ENCODE data around the gene CKS2.
A peak's percentile ranks its signal among the peaks of the same experiment; 100 is the strongest.
"Not testable (repeated sequence)": the region's sequence is repeated elsewhere in the genome, so short reads cannot be mapped to it uniquely, and the experiment has no call there.

The CKS2 gene

GRCh38 chr9:89317282-89317681 is 6.3 kb downstream of the CKS2 start:
- Histone ChIP-seq H3K9me3 (no peaks in the 10 kb centered on the region), H3K4me3 (no peak overlapping the region; the same call in 1 of the 2 replicates), H3K36me3 (replicated peaks) (peaks cover 60% of the 10 kb centered on the region), H3K4me1 (peaks cover 41% of the 10 kb centered on the region), H3K27me3 (ENCODE audit: low read depth) (no peaks in the 10 kb centered on the region)
- DNase-seq (ENCODE audit: low spot score in 2 of 2) = no peak
- in situ Hi-C loops (cut with MboI; ENCODE audit: low sequenced_read_pairs) = loop anchor here (25.0 kb wide), 1 partner anchor 345 kb away; no protein-coding TSS in a partner anchor

DNA sequence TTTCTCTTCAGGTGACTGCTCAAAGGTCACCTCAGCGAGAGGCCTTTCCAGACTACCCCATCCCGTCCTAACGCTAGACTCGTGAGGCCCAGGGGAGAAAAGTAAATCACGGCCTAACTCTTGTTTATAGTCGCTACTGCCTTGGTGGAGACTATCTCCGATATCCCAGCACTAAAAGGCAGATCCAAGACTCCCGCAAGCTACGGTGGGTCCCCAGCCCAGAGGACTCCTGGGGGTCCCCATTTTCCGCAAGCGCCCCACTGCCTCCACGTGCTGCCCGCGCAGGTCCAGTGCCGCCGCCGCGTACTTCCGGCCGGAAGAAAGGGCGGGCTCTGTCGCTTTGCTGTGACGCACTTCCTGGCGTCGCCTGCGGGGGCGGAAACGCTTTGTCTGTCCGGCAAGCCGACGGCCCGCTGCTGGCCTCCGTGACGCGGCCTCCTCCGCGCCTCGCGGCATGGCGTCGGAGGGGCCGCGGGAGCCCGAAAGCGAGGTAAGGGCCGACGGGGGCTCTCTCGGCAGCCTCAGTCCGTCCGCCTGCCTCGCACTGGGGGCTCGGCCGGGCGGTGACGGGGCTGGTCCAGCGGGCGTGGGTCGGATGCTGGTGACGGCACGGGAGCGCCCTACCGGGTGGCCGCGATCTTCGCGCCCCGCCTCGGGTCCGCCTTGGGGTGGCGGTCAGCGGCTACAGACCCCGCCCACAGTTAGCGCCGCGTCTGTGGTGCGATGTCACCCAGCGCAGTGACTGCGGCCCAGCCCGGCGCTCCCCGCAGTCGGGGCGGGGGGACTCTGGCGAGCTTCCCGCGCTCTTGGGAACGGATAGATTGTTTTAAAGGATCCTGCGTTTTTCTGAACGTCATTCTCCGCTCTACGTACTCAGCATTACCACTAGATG is 7.4 kb downstream of the CKS2 start, which contains the start of gene SECISBP2:
SECISBP2 (plus strand) TSS at position 378 of the 892 bp plus-strand sequence; CDS start at position 455, 77 bp downstream.
- H3K27me3 ChIP-seq (ENCODE audit: low read depth) = no peaks in the 10 kb centered on the region
- peaks cover 51% of the 10 kb centered on the region for H3K36me3 ChIP-seq (replicated peaks)
- no peaks in the 10 kb centered on the region for H3K9me3 ChIP-seq
- H3K4me1 ChIP-seq = peaks cover 41% of the 10 kb centered on the region
- peak within 1 kb of the TSS; percentile 68 for H3K4me3 ChIP-seq
- in situ Hi-C loops (cut with MboI; ENCODE audit: low sequenced_read_pairs) = loop anchor here (25.0 kb wide), 1 partner anchor 344 kb away; no protein-coding TSS in a partner anchor
- DNase-seq (ENCODE audit: low spot score in 2 of 2) = peak; percentile 94

DNA sequence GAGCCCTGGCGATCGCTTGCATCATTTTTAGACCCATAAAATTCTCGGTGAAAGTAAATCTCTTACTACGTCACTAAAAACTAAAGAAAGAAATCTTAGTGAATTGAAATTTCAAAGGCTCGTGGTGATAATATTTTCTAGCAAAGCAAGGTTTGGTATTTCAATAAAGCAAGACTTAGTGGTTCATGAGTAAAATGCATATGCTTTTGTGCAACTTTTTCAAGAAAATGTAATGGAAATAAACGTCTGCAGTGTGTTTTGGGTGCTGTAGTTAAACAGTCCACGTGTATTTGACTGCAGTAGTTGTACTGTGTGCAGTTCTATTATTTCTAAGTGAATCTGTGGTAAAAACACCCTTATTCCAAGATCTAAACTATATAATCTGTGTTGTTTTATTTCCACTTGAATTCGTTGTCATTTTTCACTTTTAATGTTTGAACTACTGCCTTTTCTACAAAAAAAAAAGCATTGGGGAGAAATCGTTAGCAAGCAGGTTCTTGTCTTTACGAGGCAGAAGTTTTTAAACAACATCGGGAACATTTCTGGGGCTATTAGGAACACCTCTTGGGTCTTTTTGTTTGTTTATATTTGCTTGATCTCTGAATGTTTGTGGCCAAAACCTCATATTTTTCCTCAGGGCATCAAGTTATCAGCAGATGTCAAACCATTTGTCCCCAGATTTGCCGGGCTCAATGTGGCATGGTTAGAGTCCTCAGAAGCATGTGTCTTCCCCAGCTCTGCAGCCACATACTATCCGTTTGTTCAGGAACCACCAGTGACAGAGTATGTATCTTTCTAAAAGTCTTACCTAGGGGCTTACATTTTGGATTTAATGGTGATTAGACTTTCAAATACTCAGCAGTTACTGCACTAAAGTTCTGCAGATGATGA is 8.3 kb downstream of the CKS2 start:
- peak overlapping the region; percentile 68 for H3K4me3 ChIP-seq
- in situ Hi-C loops (cut with MboI; ENCODE audit: low sequenced_read_pairs) = loop anchor here (25.0 kb wide), 1 partner anchor 343 kb away; no protein-coding TSS in a partner anchor
- peaks cover 42% of the 10 kb centered on the region for H3K36me3 ChIP-seq (replicated peaks)
- peaks cover 34% of the 10 kb centered on the region for H3K4me1 ChIP-seq
- no peaks in the 10 kb centered on the region for H3K27me3 ChIP-seq (ENCODE audit: low read depth)
- H3K9me3 ChIP-seq = no peaks in the 10 kb centered on the region
- DNase-seq (ENCODE audit: low spot score in 2 of 2) = no peak

DNA sequence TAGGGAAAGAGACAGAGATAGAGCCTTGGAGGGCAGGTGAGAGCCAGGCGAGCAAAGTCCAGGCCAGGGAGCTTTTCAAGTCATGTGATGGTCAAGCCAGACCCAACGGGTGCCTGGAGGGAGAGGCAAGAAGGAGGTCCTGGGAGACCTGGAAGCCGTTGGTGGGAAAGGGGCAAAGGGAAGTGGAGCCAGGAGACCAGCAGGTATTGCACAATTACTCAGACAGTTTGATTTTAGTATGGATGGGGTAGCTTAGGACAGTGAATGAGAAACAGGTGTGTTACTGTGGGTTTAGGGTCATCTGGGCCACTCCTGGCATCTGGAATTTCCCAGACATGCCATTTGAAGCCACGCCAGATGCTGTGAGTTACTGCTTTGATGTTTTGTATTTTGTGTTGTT is 12.4 kb downstream of the CKS2 start:
- H3K4me1 ChIP-seq = peaks cover 5% of the 10 kb centered on the region
- H3K9me3 ChIP-seq = no peaks in the 10 kb centered on the region
- in situ Hi-C loops (cut with MboI; ENCODE audit: low sequenced_read_pairs) = loop anchor here (25.0 kb wide), 1 partner anchor 339 kb away; no protein-coding TSS in a partner anchor
- DNase-seq (ENCODE audit: low spot score in 2 of 2) = no peak
- H3K4me3 ChIP-seq = no peak overlapping the region
- no peaks in the 10 kb centered on the region for H3K27me3 ChIP-seq (ENCODE audit: low read depth)
- peaks cover 17% of the 10 kb centered on the region for H3K36me3 ChIP-seq (replicated peaks)

DNA sequence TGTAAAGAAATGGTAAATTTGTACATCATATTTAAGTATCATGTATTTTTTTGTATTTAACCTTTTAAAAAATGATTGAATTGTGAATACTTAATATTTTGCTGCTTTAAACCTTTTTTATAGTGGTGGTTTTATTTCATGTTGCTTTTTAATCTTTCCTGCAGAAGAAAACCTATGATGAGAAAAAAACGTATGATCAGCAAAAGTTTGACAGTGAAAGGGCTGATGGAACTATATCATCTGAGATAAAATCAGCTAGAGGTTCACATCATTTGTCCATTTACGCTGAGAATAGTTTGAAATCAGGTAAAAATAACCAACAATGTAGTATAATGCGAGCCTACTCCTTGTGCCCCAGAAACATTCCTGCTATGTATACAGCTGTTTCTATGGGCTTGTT is 14.7 kb downstream of the CKS2 start:
- Histone ChIP-seq H3K36me3 (replicated peaks) (peaks cover 40% of the 10 kb centered on the region), H3K27me3 (ENCODE audit: low read depth) (no peaks in the 10 kb centered on the region)
- in situ Hi-C loops (cut with MboI; ENCODE audit: low sequenced_read_pairs) = no loop called here

DNA sequence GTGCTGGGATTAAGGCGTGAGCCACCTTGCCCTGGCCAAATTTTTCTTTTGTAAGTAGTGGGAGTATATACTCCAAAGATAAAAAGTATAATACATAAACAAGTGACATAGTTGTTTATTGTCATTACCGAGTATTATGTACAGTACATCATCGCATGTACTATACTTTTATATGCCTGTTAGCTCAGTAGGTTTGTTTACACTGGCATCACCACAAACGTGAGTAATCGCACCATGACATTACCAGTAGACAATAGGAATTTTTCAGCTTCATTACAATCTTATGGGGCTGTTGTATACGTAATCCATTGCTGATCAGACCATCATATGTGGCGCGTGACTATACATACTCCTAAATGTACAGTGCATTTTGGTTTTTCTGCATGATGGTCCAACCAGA is 17.1 kb downstream of the CKS2 start:
- peaks cover 55% of the 10 kb centered on the region for H3K36me3 ChIP-seq (replicated peaks)
- no peak overlapping the region for H3K4me3 ChIP-seq
- no peaks in the 10 kb centered on the region for H3K27me3 ChIP-seq (ENCODE audit: low read depth)
- H3K4me1 ChIP-seq = no peaks in the 10 kb centered on the region
- in situ Hi-C loops (cut with MboI; ENCODE audit: low sequenced_read_pairs) = no loop called here
- DNase-seq (ENCODE audit: low spot score in 2 of 2) = no peak
- H3K9me3 ChIP-seq = no peaks in the 10 kb centered on the region

More for the DNA sequence above, 14.7 kb downstream of the CKS2 start:
- H3K9me3 ChIP-seq = no peaks in the 10 kb centered on the region
- no peak overlapping the region for H3K4me3 ChIP-seq
- no peak for DNase-seq (ENCODE audit: low spot score in 2 of 2)
- no peaks in the 10 kb centered on the region for H3K4me1 ChIP-seq

DNA sequence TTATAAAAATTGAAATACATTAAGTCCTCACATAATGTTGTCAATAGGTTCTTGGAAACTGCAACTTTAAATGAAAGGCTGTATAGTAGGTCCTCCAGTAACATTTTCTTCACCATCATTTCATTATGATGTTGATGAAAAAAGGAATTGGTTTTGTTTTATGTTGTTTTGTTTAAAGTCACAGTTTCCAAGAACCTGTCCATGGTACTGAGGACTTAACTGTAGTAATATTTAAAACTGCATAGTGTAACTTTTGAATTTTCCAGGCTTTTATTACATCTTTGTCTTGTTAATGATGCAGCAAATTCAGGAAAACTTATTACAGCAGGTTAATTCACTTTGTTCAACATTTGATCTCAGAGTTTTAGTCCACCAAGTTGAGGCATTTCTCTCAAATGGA is 18.9 kb downstream of the CKS2 start:
- H3K9me3 ChIP-seq = no peaks in the 10 kb centered on the region
- H3K4me3 ChIP-seq = no peak overlapping the region
- no peaks in the 10 kb centered on the region for H3K27me3 ChIP-seq (ENCODE audit: low read depth)
- no peaks in the 10 kb centered on the region for H3K4me1 ChIP-seq
- H3K36me3 ChIP-seq (replicated peaks) = peaks cover 67% of the 10 kb centered on the region
- DNase-seq (ENCODE audit: low spot score in 2 of 2) = no peak
- in situ Hi-C loops (cut with MboI; ENCODE audit: low sequenced_read_pairs) = no loop called here

GRCh38 chr9:89330513-89330912 is 19.5 kb downstream of the CKS2 start:
- Histone ChIP-seq H3K9me3 (no peaks in the 10 kb centered on the region), H3K36me3 (replicated peaks) (peaks cover 67% of the 10 kb centered on the region), H3K4me3 (no peak overlapping the region), H3K27me3 (ENCODE audit: low read depth) (no peaks in the 10 kb centered on the region), H3K4me1 (no peaks in the 10 kb centered on the region)
- in situ Hi-C loops (cut with MboI; ENCODE audit: low sequenced_read_pairs) = no loop called here
- DNase-seq (ENCODE audit: low spot score in 2 of 2) = no peak

DNA sequence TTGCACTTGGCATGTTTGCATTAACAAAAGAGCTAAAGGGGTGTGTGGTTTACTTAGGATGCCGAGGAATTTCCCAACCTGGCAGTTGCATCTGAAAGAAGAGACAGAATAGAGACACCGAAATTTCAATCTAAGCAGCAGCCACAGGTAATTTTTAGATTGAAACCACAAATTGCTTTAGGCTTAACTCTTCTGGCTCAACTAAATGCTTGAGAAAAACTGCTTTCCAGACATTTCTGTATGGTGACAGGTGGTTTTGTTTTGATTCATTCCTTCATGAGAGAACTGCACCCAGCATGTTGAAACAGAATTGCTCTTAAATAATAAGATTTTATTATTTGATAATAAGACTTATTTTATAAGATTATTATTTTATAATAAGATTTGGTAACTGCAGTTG is 28.8 kb downstream of the CKS2 start:
- H3K4me1 ChIP-seq = no peaks in the 10 kb centered on the region

DNA sequence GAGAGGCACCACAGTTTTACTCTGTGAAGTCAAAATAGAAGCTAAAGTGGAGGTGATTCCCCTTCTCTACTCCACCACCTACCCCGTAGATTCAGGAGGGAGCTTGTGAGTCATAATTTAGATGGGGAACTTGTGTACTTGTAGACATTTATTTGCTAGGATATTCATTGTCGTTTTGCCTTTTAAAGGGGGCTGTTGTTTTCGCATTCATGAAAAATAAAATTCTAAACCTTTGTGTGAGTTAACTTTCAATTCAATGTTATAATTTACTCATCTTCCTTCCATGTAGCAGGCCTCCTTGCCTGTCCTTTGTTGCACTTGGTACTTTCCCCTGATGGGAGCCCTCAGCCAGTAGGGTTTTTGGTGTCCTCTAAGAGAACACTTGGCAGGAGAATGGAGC is 29.3 kb downstream of the CKS2 start:
- no peak for DNase-seq (ENCODE audit: low spot score in 2 of 2)

More for the DNA sequence above, 28.8 kb downstream of the CKS2 start:
- Histone ChIP-seq H3K4me3 (no peak overlapping the region), H3K27me3 (ENCODE audit: low read depth) (no peaks in the 10 kb centered on the region), H3K36me3 (replicated peaks) (peaks cover 45% of the 10 kb centered on the region), H3K9me3 (no peaks in the 10 kb centered on the region)
- in situ Hi-C loops (cut with MboI; ENCODE audit: low sequenced_read_pairs) = no loop called here
- DNase-seq (ENCODE audit: low spot score in 2 of 2) = no peak

DNA sequence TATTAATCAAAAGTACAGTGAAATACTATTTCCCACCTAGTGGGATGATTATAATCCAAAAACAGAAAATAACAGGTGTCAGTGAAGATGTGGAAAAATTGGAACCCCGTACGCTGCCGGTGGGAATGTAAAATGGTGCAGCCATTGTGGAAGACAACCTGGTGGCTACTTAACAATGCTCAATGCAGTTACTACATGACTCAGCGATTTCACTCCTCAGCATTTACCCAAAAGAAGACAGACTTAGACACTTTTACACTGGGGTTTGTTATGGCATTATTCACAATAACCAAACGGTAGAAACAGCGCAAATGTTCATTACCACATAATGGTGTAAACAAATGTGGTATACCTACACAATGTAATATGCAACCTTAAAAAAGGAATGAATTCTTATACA is 31.2 kb downstream of the CKS2 start:
- no peak for DNase-seq (ENCODE audit: low spot score in 2 of 2)
- Histone ChIP-seq H3K9me3 (no peaks in the 10 kb centered on the region), H3K27me3 (ENCODE audit: low read depth) (no peaks in the 10 kb centered on the region), H3K36me3 (replicated peaks) (peaks cover 61% of the 10 kb centered on the region), H3K4me1 (no peaks in the 10 kb centered on the region), H3K4me3 (no peak overlapping the region)
- in situ Hi-C loops (cut with MboI; ENCODE audit: low sequenced_read_pairs) = no loop called here

More for the DNA sequence above, 29.3 kb downstream of the CKS2 start:
- Histone ChIP-seq H3K36me3 (replicated peaks) (peaks cover 50% of the 10 kb centered on the region), H3K4me1 (no peaks in the 10 kb centered on the region), H3K9me3 (no peaks in the 10 kb centered on the region), H3K4me3 (no peak overlapping the region), H3K27me3 (ENCODE audit: low read depth) (no peaks in the 10 kb centered on the region)
- in situ Hi-C loops (cut with MboI; ENCODE audit: low sequenced_read_pairs) = no loop called here

- in situ Hi-C loops (cut with MboI; ENCODE audit: low sequenced_read_pairs) = no loop called here
- no peaks in the 10 kb centered on the region for H3K27me3 ChIP-seq (ENCODE audit: low read depth)
- DNase-seq (ENCODE audit: low spot score in 2 of 2) = no peak
- no peak overlapping the region for H3K4me3 ChIP-seq
- no peaks in the 10 kb centered on the region for H3K9me3 ChIP-seq
- H3K36me3 ChIP-seq (replicated peaks) = peaks cover 65% of the 10 kb centered on the region
- H3K4me1 ChIP-seq = no peaks in the 10 kb centered on the region
Measured at GRCh38 chr9:89342948-89343347, 32.0 kb downstream of the CKS2 start.

DNA sequence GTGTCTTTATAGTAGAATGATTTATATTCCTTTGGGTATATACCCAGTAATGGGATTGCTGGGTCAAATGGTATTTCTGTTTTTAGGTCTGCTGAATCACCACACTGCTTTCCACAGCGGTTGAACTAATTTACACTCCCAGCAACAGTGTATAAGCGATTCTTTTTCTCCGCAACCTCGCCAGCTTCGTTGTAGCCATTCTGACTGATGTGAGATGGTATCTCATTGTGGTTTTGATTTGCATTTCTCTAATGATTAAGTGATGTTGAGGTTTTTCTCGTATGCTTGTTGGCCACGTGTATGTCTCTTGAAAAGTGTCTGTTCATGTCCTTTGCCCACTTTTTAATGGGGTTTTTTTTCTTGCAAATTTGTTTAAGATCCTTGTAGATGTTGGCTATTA is 32.8 kb downstream of the CKS2 start:
- DNase-seq (ENCODE audit: low spot score in 2 of 2); in situ Hi-C loops (cut with MboI; ENCODE audit: low sequenced_read_pairs); H3K4me3 ChIP-seq; H3K4me1 ChIP-seq; H3K27me3 ChIP-seq (ENCODE audit: low read depth); H3K9me3 ChIP-seq: not testable (repeated sequence)
- H3K36me3 ChIP-seq (replicated peaks) = peaks cover 74% of the 10 kb centered on the region

All from HAP-1 (cell line).